Testis (tissue), 3 donors: Measurements from ENCODE around the gene VTCN1. TPM values are rescaled to one million over a fixed set of nuclear protein-coding genes. Genes with fewer than 3 reads are reported as not detected.
A peak's percentile ranks its signal among the peaks of the same experiment; 100 is the strongest.
"Not testable (repeated sequence)": the region's sequence is repeated elsewhere in the genome, so short reads cannot be mapped to it uniquely, and the experiment has no call there.

ENCODE experiments used
- DNase-seq: peaks from one replicate; pipeline ENCODE4 v3.0.0-alpha.2; 2019
- H3K27ac ChIP-seq, 2 donors: fragments of 200-600 bp; sonication (generic); one replicate each; pipeline ENCODE4 v1.5.1; 2019
- H3K27me3 ChIP-seq: fragments of 200-600 bp; sonication (generic); one replicate; pipeline ENCODE4 v1.5.1; 2019
- H3K36me3 ChIP-seq: fragments of 200-600 bp; sonication (generic); one replicate; pipeline ENCODE4 v1.5.1; 2017; ENCODE audit warnings: low read depth; ENCODE audit errors: missing control alignments
- H3K4me1 ChIP-seq: fragments of 200-600 bp; sonication (generic); one replicate; pipeline ENCODE4 v1.5.1; 2019
- H3K4me3 ChIP-seq, 2 donors: fragments of 200-600 bp; sonication (generic); one replicate each; pipeline ENCODE4 v1.5.1; 2017 to 2019
- H3K9me3 ChIP-seq: fragments of 200-600 bp; sonication (generic); one replicate; pipeline ENCODE4 v1.5.1; 2017
- CTCF ChIP-seq, 3 experiments: fragments of 450-650 bp in 2 of 3; fragments of 200-600 bp in 1 of 3; sonication (generic) in 1 of 3; IDR thresholded peaks; one replicate each; pipeline ENCODE4 v1.5.1; 2016 to 2019; ENCODE audit warnings: antibody characterized with exemption in 3 of 3, mild to moderate bottlenecking in 2 of 3, moderate library complexity in 1 of 3
- POLR2A ChIP-seq: fragments of 450-650 bp; IDR thresholded peaks from one replicate; pipeline ENCODE4 v1.6.1; 2017; ENCODE audit warnings: antibody characterized with exemption, mild to moderate bottlenecking, moderate library complexity
- WGBS, 2 donors: methylation state at CpG; one replicate each; pipeline ENCODE4 v1.1.5; 2018; 5-methylcytosine and 5-hydroxymethylcytosine counted together
- intact Hi-C: fragments of 100-400 bp; cut with DNase I; formaldehyde crosslinking; loops from one replicate; pipeline ENCODE4 v1.15.1; 2023; ENCODE audit warnings: low total_unique reads
- polyA plus RNA-seq: library from polyadenylated mRNA; stranded (reverse); fragments of 350-450 nt; fragmentation: Illumina TruSeq; extraction: RNeasy Lipid Tissue Mini Kit (QIAGEN cat#74804); gene quantifications from one replicate; pipeline ENCODE4 v1.2.3, GENCODE V29; 2014; ENCODE audit warnings: low read depth, low replicate concordance; ENCODE audit not compliant: insufficient read depth
- total RNA-seq, 2 donors: library from RNA; depleted of rRNA; stranded (reverse); fragments of >200 nt; gene quantifications; one replicate each; pipeline ENCODE4 v1.2.3, GENCODE V29; 2016

VTCN1 gene
- total and polyA plus RNA-seq, 3 donors from 2014 or later: 1.3 to 2.6 (median 1.9) TPM

DNA sequence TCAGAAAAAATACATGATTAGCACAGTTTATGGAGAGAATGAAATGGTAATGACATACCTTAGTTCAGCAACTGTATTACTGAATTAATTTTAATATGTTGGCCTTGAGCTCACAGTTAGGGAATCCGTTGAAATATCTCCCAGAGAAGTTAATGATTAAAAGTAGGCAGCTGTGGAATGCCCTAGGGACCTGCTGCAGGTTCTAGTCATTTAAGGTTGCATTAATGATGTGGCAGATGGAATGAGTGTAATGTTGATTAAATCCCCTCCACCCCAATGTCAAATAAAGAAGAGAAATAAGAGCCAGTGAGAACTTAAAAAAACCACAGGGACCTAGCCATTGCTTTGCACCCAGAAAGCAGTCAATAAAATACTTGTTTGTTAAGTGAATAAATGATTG lies 48.8 kb downstream of the VTCN1 start:
- Histone ChIP-seq H3K36me3 (no peaks in the 10 kb centered on the region), H3K27ac (no peak overlapping the region), H3K27me3 (no peaks in the 10 kb centered on the region), H3K4me1 (no peaks in the 10 kb centered on the region), H3K9me3 (no peaks in the 10 kb centered on the region), H3K4me3 (no peak overlapping the region)
- intact Hi-C loops: no loop called here
- WGBS, 2 donors: 23 to 47% methylated on average over 1 of the region's 1 CpG
- DNase-seq: no peak
- TF ChIP-seq POLR2A: no peak
- TF ChIP-seq CTCF (IDR thresholded peaks at IDR 0.05): no peak

DNA sequence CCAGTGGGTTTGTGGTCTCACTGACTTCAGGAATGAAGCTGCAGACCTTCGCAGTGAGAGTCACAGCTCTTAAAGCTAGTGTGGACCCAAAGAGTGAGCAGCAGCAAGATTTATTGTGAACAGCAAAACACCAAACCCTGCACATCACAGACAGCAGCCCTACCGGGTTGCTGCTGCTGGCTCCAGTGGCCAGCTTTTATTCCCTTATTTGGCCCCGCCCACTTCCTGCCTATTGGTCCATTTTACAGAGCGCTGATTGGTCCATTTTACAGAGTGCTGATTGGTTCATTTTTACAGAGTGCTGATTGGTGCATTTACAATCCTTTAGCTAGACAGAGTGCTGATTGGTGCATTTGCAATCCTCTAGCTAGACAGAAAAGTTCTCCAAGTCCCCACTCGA lies 59.4 kb downstream of the VTCN1 start:
- H3K4me3 ChIP-seq, H3K9me3 ChIP-seq, intact Hi-C loops, H3K27me3 ChIP-seq, H3K27ac ChIP-seq, H3K4me1 ChIP-seq, H3K36me3 ChIP-seq: not testable (repeated sequence)
- WGBS, 2 donors: 91% methylated on average over 5 of the region's 5 CpGs
- peak; percentile 46 for DNase-seq

- H3K27ac ChIP-seq: no peak overlapping the region
- no peaks in the 10 kb centered on the region for H3K9me3 ChIP-seq
- no peaks in the 10 kb centered on the region for H3K27me3 ChIP-seq
- no peak overlapping the region for H3K4me3 ChIP-seq
- TF ChIP-seq POLR2A (no peak), CTCF (IDR thresholded peaks at IDR 0.05) (no peak)
- no peaks in the 10 kb centered on the region for H3K36me3 ChIP-seq
- DNase-seq: no peak
- no peaks in the 10 kb centered on the region for H3K4me1 ChIP-seq
- WGBS, 2 donors: 67 to 74% methylated on average over 2 of the region's 2 CpGs
- intact Hi-C loops: no loop called here
Measured at GRCh38 chr1:117150316-117150715, 60.4 kb downstream of the VTCN1 start.

- no peak overlapping the region for H3K27ac ChIP-seq
- TF ChIP-seq POLR2A: no peak
- TF ChIP-seq CTCF (IDR thresholded peaks at IDR 0.05): no peak
- no peaks in the 10 kb centered on the region for H3K4me1 ChIP-seq
- WGBS, 2 donors: 89 to 90% methylated on average over 5 of the region's 5 CpGs
- H3K27me3 ChIP-seq: no peaks in the 10 kb centered on the region
- no peak overlapping the region for H3K4me3 ChIP-seq
- no peaks in the 10 kb centered on the region for H3K9me3 ChIP-seq
- intact Hi-C loops: no loop called here
- no peaks in the 10 kb centered on the region for H3K36me3 ChIP-seq
- no peak for DNase-seq
Measured at GRCh38 chr1:117147856-117148588, 62.7 kb downstream of the VTCN1 start.

GRCh38 chr1:117147341-117147831 lies 63.3 kb downstream of the VTCN1 start:
- 67 to 69% methylated on average over 4 of the region's 4 CpGs for WGBS, 2 donors
- no peaks in the 10 kb centered on the region for H3K9me3 ChIP-seq
- H3K36me3 ChIP-seq: no peaks in the 10 kb centered on the region
- DNase-seq: no peak
- no peaks in the 10 kb centered on the region for H3K4me1 ChIP-seq
- intact Hi-C loops: no loop called here
- TF ChIP-seq CTCF (IDR thresholded peaks at IDR 0.05): no peak
- no peak for TF ChIP-seq POLR2A
- no peaks in the 10 kb centered on the region for H3K27me3 ChIP-seq
- H3K27ac ChIP-seq: no peak overlapping the region
- H3K4me3 ChIP-seq: no peak overlapping the region
